ENCODE data around the gene TBCCD1. TPM values are rescaled to one million over a fixed set of nuclear protein-coding genes. Genes with fewer than 3 reads are reported as not detected.

Gene TBCCD1
- total RNA-seq, 2 donors from 2014 or later, result 10.4 to 14.3 TPM

GRCh38 chr3:186510374-186511079 is 56.6 kb downstream of the TBCCD1 start:
- Histone ChIP-seq H3K4me3 (no peak overlapping the region), H3K9me3 (no peaks in the 10 kb centered on the region), H3K27me3 (no peaks in the 10 kb centered on the region), H3K9ac (ENCODE audit: low read depth in 2 of 2, low read length in 2 of 2) (no peak overlapping the region), H3K4me1 (no peaks in the 10 kb centered on the region), H3K36me3 (no peaks in the 10 kb centered on the region), H3K27ac (no peak overlapping the region)
- intact Hi-C loops (cut with DNase I), result no loop called here
- TF ChIP-seq, protein P1, sequence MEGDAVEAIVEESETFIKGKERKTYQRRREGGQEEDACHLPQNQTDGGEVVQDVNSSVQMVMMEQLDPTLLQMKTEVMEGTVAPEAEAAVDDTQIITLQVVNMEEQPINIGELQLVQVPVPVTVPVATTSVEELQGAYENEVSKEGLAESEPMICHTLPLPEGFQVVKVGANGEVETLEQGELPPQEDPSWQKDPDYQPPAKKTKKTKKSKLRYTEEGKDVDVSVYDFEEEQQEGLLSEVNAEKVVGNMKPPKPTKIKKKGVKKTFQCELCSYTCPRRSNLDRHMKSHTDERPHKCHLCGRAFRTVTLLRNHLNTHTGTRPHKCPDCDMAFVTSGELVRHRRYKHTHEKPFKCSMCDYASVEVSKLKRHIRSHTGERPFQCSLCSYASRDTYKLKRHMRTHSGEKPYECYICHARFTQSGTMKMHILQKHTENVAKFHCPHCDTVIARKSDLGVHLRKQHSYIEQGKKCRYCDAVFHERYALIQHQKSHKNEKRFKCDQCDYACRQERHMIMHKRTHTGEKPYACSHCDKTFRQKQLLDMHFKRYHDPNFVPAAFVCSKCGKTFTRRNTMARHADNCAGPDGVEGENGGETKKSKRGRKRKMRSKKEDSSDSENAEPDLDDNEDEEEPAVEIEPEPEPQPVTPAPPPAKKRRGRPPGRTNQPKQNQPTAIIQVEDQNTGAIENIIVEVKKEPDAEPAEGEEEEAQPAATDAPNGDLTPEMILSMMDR (IDR thresholded peaks at IDR 0.05), result no peak
- DNase-seq, result no peak

DNA sequence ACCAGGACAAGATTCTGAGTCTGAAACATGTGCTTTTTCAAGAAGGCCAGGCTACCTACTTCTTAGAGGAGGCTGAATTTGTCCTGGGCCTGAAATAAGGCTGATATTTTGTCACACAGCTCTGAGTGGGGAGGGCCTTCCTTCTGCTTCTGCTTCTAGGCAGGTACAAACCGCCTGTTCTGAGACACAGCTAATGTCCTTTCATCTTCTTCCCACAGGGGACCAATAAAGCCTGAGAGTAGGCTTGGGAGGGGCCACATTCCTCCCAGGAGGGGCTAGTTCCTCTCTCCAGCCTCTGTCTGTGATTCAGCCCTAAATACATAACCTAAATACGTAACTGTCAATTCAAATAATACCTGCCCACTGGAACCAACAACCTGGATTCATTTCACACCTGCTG is 57.7 kb downstream of the TBCCD1 start:
- DNase-seq, result no peak
- no peak overlapping the region for H3K27ac ChIP-seq
- no peaks in the 10 kb centered on the region for H3K27me3 ChIP-seq
- H3K36me3 ChIP-seq, result no peaks in the 10 kb centered on the region
- H3K9ac ChIP-seq (ENCODE audit: low read depth in 2 of 2, low read length in 2 of 2), result no peak overlapping the region
- no peak overlapping the region for H3K4me3 ChIP-seq
- TF ChIP-seq, protein P1 (IDR thresholded peaks at IDR 0.05), result no peak
- no peaks in the 10 kb centered on the region for H3K9me3 ChIP-seq
- intact Hi-C loops (cut with DNase I), result no loop called here
- no peaks in the 10 kb centered on the region for H3K4me1 ChIP-seq

- TF ChIP-seq, protein P1 (IDR thresholded peaks at IDR 0.05), result no peak
- no peak for DNase-seq
- intact Hi-C loops (cut with DNase I), result no loop called here
- Histone ChIP-seq H3K9ac (ENCODE audit: low read depth in 2 of 2, low read length in 2 of 2) (no peak overlapping the region), H3K27ac (no peak overlapping the region), H3K4me1 (no peaks in the 10 kb centered on the region), H3K9me3 (no peaks in the 10 kb centered on the region), H3K36me3 (no peaks in the 10 kb centered on the region), H3K27me3 (no peaks in the 10 kb centered on the region), H3K4me3 (no peak overlapping the region)
These were observed 60.3 kb downstream of the TBCCD1 start for GRCh38 chr3:186506857-186507256.

GRCh38 chr3:186506191-186506739 is 60.9 kb downstream of the TBCCD1 start:
- Histone ChIP-seq H3K27ac (no peak overlapping the region), H3K9ac (ENCODE audit: low read depth in 2 of 2, low read length in 2 of 2) (no peak overlapping the region)

GRCh38 chr3:186502966-186503712 is 64.0 kb downstream of the TBCCD1 start:
- DNase-seq, result no peak
- Histone ChIP-seq H3K36me3 (no peaks in the 10 kb centered on the region), H3K9me3 (no peaks in the 10 kb centered on the region), H3K4me1 (no peaks in the 10 kb centered on the region), H3K27ac (no peak overlapping the region), H3K4me3 (no peak overlapping the region), H3K27me3 (no peaks in the 10 kb centered on the region), H3K9ac (ENCODE audit: low read depth in 2 of 2, low read length in 2 of 2) (no peak overlapping the region)
- intact Hi-C loops (cut with DNase I), result no loop called here
- TF ChIP-seq, protein P1 (IDR thresholded peaks at IDR 0.05), result no peak

More at GRCh38 chr3:186506191-186506739, 60.9 kb downstream of the TBCCD1 start:
- no peak for DNase-seq
- Histone ChIP-seq H3K4me1 (no peaks in the 10 kb centered on the region), H3K4me3 (no peak overlapping the region), H3K27me3 (no peaks in the 10 kb centered on the region), H3K9me3 (no peaks in the 10 kb centered on the region), H3K36me3 (no peaks in the 10 kb centered on the region)
- intact Hi-C loops (cut with DNase I), result no loop called here
- TF ChIP-seq, protein P1 (IDR thresholded peaks at IDR 0.05), result no peak

Measured in colonic mucosa (tissue), 4 donors.